HG03558 (cell line): ENCODE data around the gene TAAR6.
A peak's percentile ranks its signal among the peaks of the same experiment; 100 is the strongest.
"Not testable (repeated sequence)": the region's sequence is repeated elsewhere in the genome, so short reads cannot be mapped to it uniquely, and the experiment has no call there.

Source experiments
- ATAC-seq: cut with Tn5 transposase; IDR thresholded peaks from one replicate; pipeline ENCODE4 v1.9.1; 2021; ENCODE audit warnings: moderate number of reproducible peaks; ENCODE audit not compliant: unreplicated experiment; ENCODE audit errors: extremely low read depth

The TAAR6 gene

DNA sequence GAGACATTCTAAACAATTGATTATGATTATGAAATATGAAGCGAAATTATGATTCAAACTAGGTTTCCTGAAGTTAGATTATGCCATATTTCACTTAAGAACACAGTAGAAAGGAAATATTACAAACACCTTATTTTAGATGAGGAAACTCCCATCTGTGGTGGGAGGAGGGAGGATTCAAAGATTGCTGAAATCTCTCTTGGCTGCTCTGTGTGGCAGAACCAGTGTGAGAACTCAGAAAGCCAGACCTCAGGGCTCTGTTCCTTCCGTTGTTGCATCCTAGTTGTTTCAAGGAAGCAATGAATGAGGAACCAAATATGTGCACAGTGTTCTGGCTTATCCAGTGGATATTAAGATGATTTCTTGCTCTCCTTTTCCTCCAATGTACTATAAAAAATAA lies 17.3 kb downstream of the TAAR6 start:
- ATAC-seq = no peak

- no peak for ATAC-seq
These were observed 19.3 kb downstream of the TAAR6 start, which contains the start of gene TAAR5 for GRCh38 chr6:132589454-132589853. Gene TAAR5, minus strand, starts transcription at chr6:132589741. Its CDS starts 55 bp downstream, at chr6:132589686.

GRCh38 chr6:132590362-132590761 lies 20.2 kb downstream of the TAAR6 start:
- ATAC-seq = no peak

GRCh38 chr6:132592855-132593254 lies 22.7 kb downstream of the TAAR6 start:
- ATAC-seq = no peak

GRCh38 chr6:132596201-132596600 lies 26.1 kb downstream of the TAAR6 start:
- no peak for ATAC-seq

- peak; percentile 73 for ATAC-seq
These were observed 28.4 kb downstream of the TAAR6 start for GRCh38 chr6:132598473-132598872.

GRCh38 chr6:132600900-132601299 lies 30.8 kb downstream of the TAAR6 start:
- ATAC-seq = not testable (repeated sequence)

DNA sequence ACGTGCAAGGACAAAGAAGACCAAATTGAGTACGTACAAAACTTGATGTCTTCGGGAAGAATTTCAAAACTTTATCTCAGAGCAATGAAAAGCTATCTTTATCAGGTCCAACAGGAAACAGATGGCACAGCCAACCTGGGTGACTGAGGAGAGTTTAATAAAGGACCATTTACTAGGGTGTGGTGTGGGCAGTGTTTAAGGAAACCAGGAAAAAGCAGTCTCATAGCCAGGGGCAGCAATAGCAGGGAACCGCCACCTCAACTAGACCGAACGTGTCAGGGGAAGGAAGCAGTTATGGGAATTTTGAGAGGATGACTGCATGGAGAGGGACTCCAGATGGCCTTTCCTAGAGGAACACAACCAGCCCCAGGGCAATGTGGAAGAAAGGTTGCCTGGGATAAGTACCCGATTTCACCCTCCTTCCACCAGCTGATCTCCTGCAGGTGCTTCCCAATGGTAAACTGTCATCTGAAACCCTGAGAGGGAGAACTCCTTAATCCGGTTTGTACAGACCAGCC lies 34.6 kb downstream of the TAAR6 start:
- ATAC-seq = no peak

DNA sequence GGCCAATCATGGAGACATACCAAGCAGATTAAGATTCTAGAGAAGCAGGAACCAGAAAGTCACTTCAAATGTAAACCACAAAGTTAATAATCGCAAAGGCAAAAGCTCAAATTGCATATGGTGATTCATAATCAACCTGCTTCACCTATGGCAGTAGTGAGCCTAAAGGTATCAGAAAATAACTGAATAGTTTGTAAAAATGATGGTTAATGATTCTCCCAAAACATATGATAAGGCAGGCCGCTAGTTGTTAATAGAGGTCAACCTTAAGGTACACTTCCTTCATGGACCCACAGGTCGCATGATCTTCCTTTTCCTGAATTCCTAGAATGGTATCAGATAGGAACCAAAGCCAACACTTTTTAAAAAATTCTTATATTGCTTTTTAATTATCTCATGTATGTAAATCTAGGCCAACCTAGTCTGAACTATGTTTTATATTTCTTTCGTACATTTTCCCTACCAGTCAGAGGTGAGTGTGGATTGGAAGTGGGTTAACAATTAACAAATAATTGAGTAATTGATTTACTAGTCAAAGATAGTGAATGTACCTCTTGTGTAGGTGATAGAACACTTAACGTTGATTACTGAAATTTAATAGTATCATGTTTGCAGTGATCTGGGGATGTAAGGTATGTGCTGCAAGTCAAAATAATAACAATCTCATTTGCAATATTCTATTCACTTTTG lies 37.6 kb downstream of the TAAR6 start:
- no peak for ATAC-seq

DNA sequence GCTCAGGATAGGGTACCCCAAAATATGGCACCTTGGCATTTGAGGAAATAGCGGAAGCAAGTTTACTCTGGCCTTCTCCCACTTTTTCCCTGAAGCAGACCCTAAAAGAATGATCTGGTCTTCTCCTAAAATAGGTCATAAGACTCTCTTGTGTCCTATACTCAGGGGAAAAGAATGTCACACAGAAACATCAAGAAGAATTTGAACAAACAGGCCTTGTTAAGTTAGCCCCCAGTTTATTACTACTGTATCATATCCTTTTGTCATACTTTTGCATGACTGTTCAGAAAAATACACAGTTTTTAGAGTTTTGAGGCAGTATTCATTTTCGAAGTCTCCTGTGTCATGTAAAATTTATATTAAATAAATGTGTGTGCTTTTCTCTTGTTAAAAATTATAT lies 41.5 kb downstream of the TAAR6 start:
- no peak for ATAC-seq

DNA sequence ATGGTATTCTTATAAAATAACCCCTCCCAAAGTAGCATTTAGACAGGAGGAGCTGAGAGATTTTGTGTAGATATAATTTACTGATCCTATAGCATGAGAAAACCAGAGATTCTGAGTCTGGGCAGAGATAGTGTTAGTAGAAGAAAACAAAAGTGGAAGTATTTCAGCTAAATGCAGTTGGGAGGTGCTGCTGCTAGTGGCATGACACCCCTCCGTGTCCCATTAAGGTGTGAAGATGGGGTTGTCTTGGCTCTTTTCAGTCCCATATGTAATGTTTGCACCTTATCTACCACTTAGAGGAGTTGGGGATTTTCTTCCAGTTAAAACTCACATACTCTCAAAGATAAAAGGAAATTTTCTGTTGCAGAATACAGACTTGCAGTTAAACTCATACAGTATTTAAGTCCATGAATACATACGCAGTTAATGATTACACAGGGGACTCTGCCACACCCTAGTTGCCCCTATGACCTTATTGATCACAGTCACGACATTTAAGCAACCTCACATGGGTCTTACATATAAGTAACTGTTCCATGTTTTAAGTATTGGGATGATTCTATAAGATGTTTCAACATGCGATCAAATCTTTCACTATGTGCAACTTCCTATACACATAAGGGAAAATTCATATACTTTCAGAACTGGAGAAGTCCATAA lies 42.5 kb downstream of the TAAR6 start:
- no peak for ATAC-seq

- ATAC-seq = peak; percentile 57
These were observed 44.4 kb downstream of the TAAR6 start for GRCh38 chr6:132614554-132614953.

DNA sequence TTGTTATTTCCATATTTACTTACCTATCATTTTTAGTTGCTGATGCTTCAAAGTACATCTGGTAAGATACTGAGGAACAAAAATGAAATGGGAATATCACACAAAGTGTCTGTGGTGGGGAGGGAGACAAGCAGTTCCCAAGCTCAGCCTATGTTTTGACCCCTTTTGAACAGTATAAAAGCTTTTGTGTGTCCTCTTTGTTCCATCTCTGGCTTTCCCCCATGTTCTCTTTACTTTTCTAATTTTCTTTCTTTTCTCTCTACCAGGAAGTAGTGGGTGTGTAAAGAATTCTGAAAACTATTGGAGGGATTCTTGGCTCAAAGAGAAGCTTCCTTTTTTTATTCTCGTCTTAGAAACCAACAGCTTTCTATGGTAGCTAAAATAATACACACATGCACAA lies 46.6 kb downstream of the TAAR6 start:
- no peak for ATAC-seq
